GM21515 (cell line): Measurements from ENCODE around the gene CCDC7.
"Not testable (repeated sequence)": the region's sequence is repeated elsewhere in the genome, so short reads cannot be mapped to it uniquely, and the experiment has no call there.

Experiments used
- ATAC-seq: cut with Tn5 transposase; IDR thresholded peaks from one replicate; pipeline ENCODE4 v1.9.1; 2021; ENCODE audit not compliant: unreplicated experiment

Gene CCDC7

DNA sequence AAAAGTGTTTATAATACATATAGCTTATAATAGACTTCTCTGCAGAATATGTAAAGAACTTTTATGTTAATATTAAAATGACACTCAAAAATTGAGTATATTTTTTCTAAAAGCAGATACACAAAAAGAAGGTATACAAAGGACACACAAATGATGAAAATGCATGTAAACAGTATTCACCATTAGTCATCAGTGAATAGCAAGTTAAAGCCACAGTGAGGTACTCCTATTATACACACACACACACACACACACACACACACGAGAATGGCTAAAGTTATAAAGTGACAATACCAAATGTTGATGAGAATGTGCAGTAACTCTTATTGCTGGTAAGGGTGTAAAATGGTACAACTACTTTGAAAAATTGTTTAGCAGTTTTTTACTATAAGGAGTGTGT is 419.2 kb downstream of the CCDC7 start:
- no peak for ATAC-seq

DNA sequence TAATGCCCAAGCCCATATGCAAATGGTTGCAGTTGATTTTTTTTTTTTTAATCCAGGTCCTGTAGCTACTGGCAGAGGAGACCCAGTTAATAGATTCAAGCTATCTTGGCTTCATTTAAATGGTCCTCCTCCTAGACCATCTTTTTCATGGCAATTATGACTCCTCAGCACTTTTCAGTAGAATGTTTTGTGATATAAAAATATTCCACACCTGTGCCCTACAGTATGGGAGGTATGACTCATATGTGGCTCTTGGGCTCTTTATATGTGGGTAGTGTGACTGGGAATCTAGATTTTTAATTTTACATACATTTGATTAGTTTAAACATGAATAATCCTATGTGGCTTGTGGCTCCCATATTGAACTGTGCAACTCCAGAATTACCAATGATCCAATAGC is 432.0 kb downstream of the CCDC7 start:
- no peak for ATAC-seq

GRCh38 chr10:32878646-32879045 is 432.7 kb downstream of the CCDC7 start:
- ATAC-seq: no peak

- ATAC-seq: no peak
These were observed 436.1 kb downstream of the CCDC7 start for GRCh38 chr10:32882076-32882475.

GRCh38 chr10:32887481-32887880 is 441.5 kb downstream of the CCDC7 start:
- ATAC-seq: no peak

DNA sequence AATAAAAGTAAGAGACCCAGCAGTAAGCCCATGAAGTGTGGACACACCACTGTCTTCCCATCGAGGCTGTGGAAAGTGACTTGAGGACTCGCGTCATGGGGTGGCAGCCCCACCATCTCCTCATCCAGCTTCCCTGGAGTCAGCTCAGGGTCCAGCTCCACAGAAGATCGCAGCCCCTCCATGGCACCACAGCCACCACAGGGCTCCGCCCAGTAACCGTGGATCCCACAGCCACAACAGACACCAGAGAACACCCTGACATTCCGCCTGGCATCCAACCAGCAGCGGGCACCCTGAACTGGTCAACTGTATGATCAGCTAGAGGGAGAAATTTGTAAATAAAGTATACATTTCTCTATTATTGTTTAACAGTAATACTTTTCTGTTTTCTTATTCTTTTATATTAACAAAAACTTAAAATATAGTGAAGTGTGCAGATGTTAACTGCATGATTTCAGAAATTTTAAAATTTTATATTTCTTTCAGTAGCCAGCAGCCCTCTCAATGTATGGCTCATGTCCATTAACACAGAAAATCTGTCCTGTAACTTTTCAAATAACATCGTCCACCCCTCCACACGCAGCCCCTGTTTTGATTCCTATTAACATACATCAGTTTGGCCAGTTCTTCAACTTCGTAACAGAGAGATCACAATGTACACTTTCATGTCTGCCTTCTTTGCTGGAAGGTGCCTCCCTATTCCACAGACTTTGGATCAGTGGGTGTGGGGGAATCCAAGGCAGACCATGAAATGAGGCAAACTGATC is 442.4 kb downstream of the CCDC7 start:
- no peak for ATAC-seq

- ATAC-seq: no peak
These were observed 443.8 kb downstream of the CCDC7 start for GRCh38 chr10:32889631-32890212.

DNA sequence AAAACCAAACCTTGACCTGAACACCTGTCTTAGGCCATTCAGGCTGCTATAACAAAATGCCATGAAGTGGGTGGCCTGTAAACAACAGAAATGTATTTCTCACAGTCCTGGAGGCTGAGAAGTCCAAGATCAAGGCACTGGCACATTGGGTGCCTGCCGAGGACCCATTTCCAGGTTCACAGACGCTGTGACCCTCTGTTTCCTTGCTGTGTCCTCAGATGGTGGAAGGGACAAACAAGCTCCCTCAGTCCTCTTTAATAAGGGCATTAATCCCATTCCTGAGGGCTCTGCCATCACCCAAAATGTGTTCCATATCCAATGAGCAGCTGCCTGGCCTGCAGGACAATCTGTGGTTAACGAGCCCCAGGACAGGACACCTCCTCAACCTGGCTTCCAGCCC is 444.5 kb downstream of the CCDC7 start:
- ATAC-seq: no peak

GRCh38 chr10:32891261-32891660 is 445.3 kb downstream of the CCDC7 start:
- no peak for ATAC-seq

DNA sequence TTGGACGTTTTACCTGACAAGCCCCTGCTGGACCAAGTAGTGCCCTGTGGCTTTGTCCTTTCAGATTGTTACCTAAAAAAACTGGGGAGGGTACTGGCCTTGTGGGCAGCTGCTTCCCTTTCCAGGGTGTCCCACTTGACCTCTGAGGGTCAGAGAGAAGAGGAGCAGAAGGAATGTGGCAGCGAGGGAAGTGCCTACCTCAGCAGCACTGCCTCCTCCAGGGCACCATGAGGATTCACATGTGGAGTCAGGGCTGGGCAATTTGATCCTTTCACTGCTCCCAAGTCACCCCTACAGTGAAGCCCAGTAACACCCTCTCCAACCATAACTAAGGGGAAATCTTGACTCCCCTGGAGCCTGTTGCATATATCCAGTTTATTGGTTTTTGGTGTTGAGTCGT is 447.5 kb downstream of the CCDC7 start:
- no peak for ATAC-seq

- no peak for ATAC-seq
These were observed 448.1 kb downstream of the CCDC7 start for GRCh38 chr10:32893916-32894664.

GRCh38 chr10:32895200-32895968 is 449.4 kb downstream of the CCDC7 start:
- ATAC-seq: not testable (repeated sequence)

GRCh38 chr10:32901815-32902214 is 455.9 kb downstream of the CCDC7 start:
- ATAC-seq: no peak

DNA sequence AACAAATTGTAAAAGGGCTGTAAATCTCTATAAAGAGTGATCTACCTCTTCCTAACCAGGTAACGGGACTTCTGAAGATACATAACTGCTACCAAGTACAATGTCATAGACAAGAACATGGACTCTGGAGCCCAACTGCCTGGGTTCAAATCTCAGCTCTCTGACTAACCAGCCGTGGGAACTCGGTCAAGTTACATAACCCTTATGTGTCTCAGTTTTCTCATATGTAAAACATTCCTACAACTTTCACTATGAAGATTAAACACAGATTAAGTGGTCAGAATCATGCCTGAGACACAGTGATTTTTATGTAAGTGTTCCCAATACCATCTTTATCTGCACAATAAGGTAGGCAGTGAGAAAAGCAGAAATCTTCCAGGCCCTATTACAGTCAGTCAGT is 459.5 kb downstream of the CCDC7 start:
- no peak for ATAC-seq

- ATAC-seq: no peak
These were observed 460.7 kb downstream of the CCDC7 start for GRCh38 chr10:32906595-32906994.

DNA sequence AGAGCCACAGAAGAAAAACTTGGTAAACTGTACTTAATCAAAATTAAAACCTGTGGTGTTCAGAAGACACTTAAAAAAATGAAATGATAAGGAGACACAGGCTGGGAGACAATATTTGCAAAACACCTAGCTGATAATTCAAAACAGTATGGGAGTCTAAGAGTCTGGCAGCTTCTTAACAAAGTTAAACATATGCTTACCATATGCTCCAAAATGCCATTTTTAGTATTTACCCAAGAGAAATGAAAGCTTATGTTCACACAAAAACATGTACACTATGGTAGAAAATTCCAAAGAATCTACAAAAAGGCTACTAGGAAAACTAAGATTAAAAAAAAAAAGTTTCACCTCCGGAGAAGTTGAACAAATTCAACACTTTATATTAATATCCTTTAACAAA is 463.5 kb downstream of the CCDC7 start:
- no peak for ATAC-seq

GRCh38 chr10:32909970-32910369 is 464.0 kb downstream of the CCDC7 start:
- not testable (repeated sequence) for ATAC-seq

- no peak for ATAC-seq
These were observed 465.5 kb downstream of the CCDC7 start for GRCh38 chr10:32911285-32912016.

- not testable (repeated sequence) for ATAC-seq
These were observed 471.9 kb downstream of the CCDC7 start for GRCh38 chr10:32917817-32918216.

DNA sequence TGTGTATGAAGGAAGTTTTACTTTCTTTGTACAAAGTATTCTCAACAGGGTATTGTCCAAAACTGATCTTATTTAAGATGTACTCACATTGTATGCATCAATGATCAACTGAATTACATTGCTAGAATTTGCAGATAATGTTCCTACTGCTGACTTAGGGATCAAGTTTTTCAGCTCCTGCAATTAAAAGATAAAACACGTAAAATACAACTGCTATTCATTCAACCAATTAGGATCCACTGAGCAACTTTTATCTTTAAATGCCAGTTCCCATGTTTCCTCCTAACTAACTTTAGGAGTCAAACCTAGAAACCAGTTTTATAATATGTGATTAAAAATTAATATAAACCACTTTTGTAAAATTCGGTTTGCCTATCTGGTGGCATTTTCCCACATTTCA is 476.2 kb downstream of the CCDC7 start:
- no peak for ATAC-seq

DNA sequence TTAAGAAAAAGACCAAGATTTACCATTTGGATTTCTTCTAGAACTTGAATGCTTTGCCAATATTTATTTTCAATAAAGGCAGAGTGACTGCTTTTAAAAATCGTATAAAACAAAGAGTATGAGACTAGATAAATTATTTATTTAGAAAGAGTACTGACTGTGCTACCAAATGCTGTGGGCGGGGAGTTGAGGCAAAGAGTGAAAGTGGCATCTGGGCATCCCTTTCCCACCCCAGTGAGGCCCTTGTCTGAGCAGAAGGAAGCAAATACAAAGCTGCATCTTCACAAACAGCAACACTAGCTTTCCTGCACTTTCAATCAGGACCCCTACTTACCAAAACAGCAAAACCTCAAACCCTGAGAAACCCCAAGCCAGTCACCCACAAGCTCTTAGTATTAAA is 477.2 kb downstream of the CCDC7 start:
- ATAC-seq: no peak
